COLO668 (cell line): ENCODE data around the gene IMPG2.

Source experiments
- DNase-seq: peaks from one replicate; lab custom pipeline; 2025; ENCODE audit not compliant: unreplicated experiment; lab: John Stamatoyannopoulos, UW

Gene IMPG2

GRCh38 chr3:101189176-101189575, 131.2 kb downstream of the IMPG2 start:
- DNase-seq: no peak

GRCh38 chr3:101185341-101185740, 135.0 kb downstream of the IMPG2 start:
- no peak for DNase-seq

DNA sequence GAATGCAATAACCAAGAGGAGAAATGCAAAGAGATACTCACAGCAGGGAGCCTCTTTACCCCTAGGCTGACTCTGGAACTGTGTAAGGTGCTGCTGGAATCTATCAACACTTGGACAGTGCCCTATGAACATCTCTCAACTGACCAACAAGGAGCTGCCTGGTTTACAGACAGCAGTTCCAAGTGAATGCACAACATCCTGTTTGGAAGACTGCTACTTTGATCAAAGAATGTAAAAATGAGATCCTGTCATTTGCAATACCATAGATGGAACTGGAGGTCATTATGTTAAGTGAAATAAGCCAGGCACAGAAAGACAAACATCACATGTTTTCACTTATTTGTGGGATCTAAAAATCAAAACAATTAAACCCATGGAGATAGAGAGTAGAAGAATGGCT, 136.3 kb downstream of the IMPG2 start:
- no peak for DNase-seq

- no peak for DNase-seq
Observed at GRCh38 chr3:101183151-101183550, 137.2 kb downstream of the IMPG2 start.

GRCh38 chr3:101182734-101183133, 137.6 kb downstream of the IMPG2 start:
- DNase-seq: no peak

- no peak for DNase-seq
Observed at GRCh38 chr3:101181801-101182200, 138.6 kb downstream of the IMPG2 start.

DNA sequence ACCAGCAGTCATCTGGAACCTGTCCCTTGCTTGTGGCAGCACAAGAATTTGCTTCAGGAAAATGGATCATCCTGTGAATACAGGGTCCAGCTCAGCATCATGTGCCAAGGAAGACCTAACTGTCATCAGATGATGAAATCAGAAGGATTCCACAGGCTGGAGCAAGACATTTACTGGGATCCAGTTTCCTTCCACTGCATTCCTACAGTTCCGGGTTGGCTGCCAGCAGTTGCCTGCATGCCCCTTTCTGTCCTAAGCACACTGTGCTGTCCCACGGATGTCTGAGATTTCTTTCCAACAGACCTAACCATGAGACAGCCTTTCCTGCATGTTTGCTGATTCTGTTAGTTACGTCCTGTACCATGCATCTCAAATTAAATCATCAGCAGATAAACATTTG, 140.7 kb downstream of the IMPG2 start:
- DNase-seq: no peak

- DNase-seq: no peak
Observed at GRCh38 chr3:101177577-101177976, 142.8 kb downstream of the IMPG2 start.
